SIG-M5 (cell line): ENCODE results near the gene FRMD6.

Experiments used
- DNase-seq: peaks from one replicate; lab custom pipeline; 2025; lab: John Stamatoyannopoulos, UW

FRMD6 gene

GRCh38 chr14:51780006-51780692 is 128.4 kb downstream of the FRMD6 start:
- no peak for DNase-seq
